ENCODE results near the gene PRDM16. TPM values are rescaled to one million over a fixed set of nuclear protein-coding genes. Genes with fewer than 3 reads are reported as not detected.

PRDM16 gene
- total RNA-seq, 1 donor from 2014 or later = 84.2 TPM

- Histone ChIP-seq H3K36me3 (peaks cover 0 to 5% of the 10 kb centered on the region in 2 donors), H3K27ac (no peak overlapping the region), H3K27me3 (no peaks in the 10 kb centered on the region), H3K4me1 (no peaks in the 10 kb centered on the region), H3K4me3 (no peak overlapping the region), H3K9me3 (no peaks in the 10 kb centered on the region)
- no peak for TF ChIP-seq CTCF (IDR thresholded peaks at IDR 0.05)
- no peak for DNase-seq (ENCODE audit: low spot score in 2 of 2)
- intact Hi-C loops (cut with DNase I) = no loop called here
Measured at GRCh38 chr1:3053366-3053980, 15.5 kb upstream of the PRDM16 start.

- H3K9me3 ChIP-seq = no peaks in the 10 kb centered on the region
- no peak for DNase-seq (ENCODE audit: low spot score in 2 of 2)
- no peaks in the 10 kb centered on the region for H3K4me1 ChIP-seq
- H3K36me3 ChIP-seq = peaks cover 0 to 9% of the 10 kb centered on the region in 2 donors
- no peak overlapping the region for H3K4me3 ChIP-seq
- H3K27ac ChIP-seq = no peak overlapping the region
- intact Hi-C loops (cut with DNase I) = no loop called here
- no peak for TF ChIP-seq CTCF (IDR thresholded peaks at IDR 0.05)
- no peaks in the 10 kb centered on the region for H3K27me3 ChIP-seq
Measured at GRCh38 chr1:3053986-3054385, 15.0 kb upstream of the PRDM16 start.

DNA sequence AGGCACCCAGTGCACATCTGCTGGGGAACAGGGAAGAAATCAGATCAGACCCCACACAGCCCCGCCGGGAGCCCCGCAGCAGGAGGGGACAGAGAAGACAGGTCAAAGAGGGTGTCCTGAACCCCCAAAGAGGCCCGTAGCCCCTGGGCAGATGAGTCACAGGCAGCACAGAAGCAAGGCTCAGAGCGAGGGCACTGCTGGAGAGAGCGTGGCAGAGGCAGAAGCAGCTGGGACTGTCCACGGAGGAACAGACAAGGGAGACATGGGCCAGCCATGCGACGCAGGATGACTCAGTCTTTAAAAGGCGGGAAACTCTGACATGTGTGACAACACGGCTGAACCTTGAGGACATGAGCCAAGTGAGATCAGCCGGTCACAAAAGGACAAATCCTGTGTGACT, 14.5 kb upstream of the PRDM16 start:
- DNase-seq (ENCODE audit: low spot score in 2 of 2) = peak in 1 of 2 donors; percentile 59
- H3K4me1 ChIP-seq = no peaks in the 10 kb centered on the region
- intact Hi-C loops (cut with DNase I) = no loop called here
- H3K36me3 ChIP-seq = peaks cover 0 to 10% of the 10 kb centered on the region in 2 donors
- no peak overlapping the region for H3K27ac ChIP-seq
- H3K9me3 ChIP-seq = no peaks in the 10 kb centered on the region
- no peaks in the 10 kb centered on the region for H3K27me3 ChIP-seq
- H3K4me3 ChIP-seq = no peak overlapping the region
- no peak for TF ChIP-seq CTCF (IDR thresholded peaks at IDR 0.05)

DNA sequence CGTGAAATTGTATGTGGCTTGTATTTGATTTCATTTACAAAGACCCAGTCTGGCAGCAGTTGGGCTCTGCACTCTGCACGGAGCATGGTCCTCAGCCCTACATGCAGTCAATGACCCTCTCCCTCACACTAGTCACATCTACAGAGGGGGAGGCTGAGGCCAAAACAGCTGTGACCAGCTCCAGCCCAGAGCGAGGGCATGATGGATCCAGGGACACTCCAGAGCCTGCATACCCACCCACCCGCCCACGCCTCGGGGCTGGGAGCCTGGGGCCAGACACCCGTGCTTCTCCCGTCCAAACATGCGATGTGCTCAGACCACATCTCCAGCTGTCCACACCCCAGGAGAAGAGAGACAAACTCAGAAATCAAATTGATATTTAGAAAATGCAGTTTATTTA, 14.0 kb upstream of the PRDM16 start:
- TF ChIP-seq CTCF (IDR thresholded peaks at IDR 0.05) = no peak
- no peaks in the 10 kb centered on the region for H3K27me3 ChIP-seq
- no peak overlapping the region for H3K4me3 ChIP-seq
- no peaks in the 10 kb centered on the region for H3K4me1 ChIP-seq
- DNase-seq (ENCODE audit: low spot score in 2 of 2) = no peak
- peaks cover 2 to 11% of the 10 kb centered on the region in 2 donors for H3K36me3 ChIP-seq
- H3K27ac ChIP-seq = no peak overlapping the region
- H3K9me3 ChIP-seq = no peaks in the 10 kb centered on the region
- intact Hi-C loops (cut with DNase I) = no loop called here

- H3K36me3 ChIP-seq = peaks cover 2 to 23% of the 10 kb centered on the region in 2 donors
- no peaks in the 10 kb centered on the region for H3K27me3 ChIP-seq
- no peaks in the 10 kb centered on the region for H3K9me3 ChIP-seq
- TF ChIP-seq CTCF (IDR thresholded peaks at IDR 0.05) = no peak
- intact Hi-C loops (cut with DNase I) = no loop called here
- H3K4me1 ChIP-seq = no peaks in the 10 kb centered on the region
- DNase-seq (ENCODE audit: low spot score in 2 of 2) = no peak
- no peak overlapping the region for H3K4me3 ChIP-seq
- H3K27ac ChIP-seq = no peak overlapping the region
Measured at GRCh38 chr1:3056641-3057040, 12.4 kb upstream of the PRDM16 start.

Data from ascending aorta (tissue), 2 donors.